Measurements from ENCODE around the gene TMEM38B.

DNA sequence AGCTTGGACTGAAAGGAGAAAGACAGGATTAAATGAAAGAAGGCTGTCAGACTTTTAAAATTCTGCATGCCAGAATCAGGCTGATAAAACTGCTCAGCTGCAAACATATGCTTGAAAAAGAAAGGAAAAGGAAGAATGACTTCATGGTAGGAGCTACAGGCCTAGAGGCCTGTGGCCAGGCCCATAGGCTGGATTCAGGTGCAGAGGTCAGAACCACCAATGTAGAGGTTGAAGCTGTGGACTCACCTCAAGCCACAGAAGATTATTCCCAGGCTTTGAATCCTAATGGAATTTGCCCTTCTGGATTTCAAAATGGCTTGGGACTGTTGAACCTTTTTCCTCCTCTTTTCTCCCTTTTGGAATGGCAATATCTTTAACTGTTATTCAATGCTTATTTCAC lies 47.7 kb downstream of the TMEM38B start:
- no peak for TF ChIP-seq EZH2 (IDR thresholded peaks at IDR 0.05)
- TF ChIP-seq POLR2AphosphoS5 (IDR thresholded peaks at IDR 0.05; ENCODE audit: borderline replicate concordance, low read depth, low read length): no peak
- no peak for TF ChIP-seq FOXP2 (optimal IDR thresholded peaks at IDR 0.05; ENCODE audit: control extremely low read depth, extremely low read length, insufficient read depth)
